HUES48 (cell line): ENCODE results near the gene RTEL1.
"Not testable (repeated sequence)": the region's sequence is repeated elsewhere in the genome, so short reads cannot be mapped to it uniquely, and the experiment has no call there.

Source experiments
- H3K27ac ChIP-seq: one replicate; pipeline ENCODE4 v1.7.0; 2013; ENCODE audit warnings: low read depth, low read length, inconsistent platforms
- H3K27me3 ChIP-seq: 2 replicates; pipeline ENCODE4 v1.6.1; 2013; ENCODE audit warnings: mild to moderate bottlenecking, low read length; ENCODE audit not compliant: control insufficient read depth, insufficient read depth
- H3K36me3 ChIP-seq: 2 replicates; pipeline ENCODE4 v1.6.1; 2013; ENCODE audit warnings: low read length; ENCODE audit not compliant: control insufficient read depth, insufficient read depth
- H3K4me1 ChIP-seq: 2 replicates; pipeline ENCODE4 v1.6.1; 2013; ENCODE audit warnings: mild to moderate bottlenecking, low read length; ENCODE audit not compliant: control insufficient read depth, insufficient read depth
- H3K4me3 ChIP-seq: 2 replicates; pipeline ENCODE4 v1.5.1; 2013; ENCODE audit warnings: mild to moderate bottlenecking, low read depth, low read length
- H3K9ac ChIP-seq: 2 replicates; pipeline ENCODE4 v1.6.1; 2013; ENCODE audit warnings: mild to moderate bottlenecking, low read depth, low read length, moderate library complexity
- H3K9me3 ChIP-seq: 2 replicates; pipeline ENCODE4 v1.6.1; 2013; ENCODE audit warnings: low read length; ENCODE audit not compliant: control insufficient read depth, insufficient read depth

The RTEL1 gene

DNA sequence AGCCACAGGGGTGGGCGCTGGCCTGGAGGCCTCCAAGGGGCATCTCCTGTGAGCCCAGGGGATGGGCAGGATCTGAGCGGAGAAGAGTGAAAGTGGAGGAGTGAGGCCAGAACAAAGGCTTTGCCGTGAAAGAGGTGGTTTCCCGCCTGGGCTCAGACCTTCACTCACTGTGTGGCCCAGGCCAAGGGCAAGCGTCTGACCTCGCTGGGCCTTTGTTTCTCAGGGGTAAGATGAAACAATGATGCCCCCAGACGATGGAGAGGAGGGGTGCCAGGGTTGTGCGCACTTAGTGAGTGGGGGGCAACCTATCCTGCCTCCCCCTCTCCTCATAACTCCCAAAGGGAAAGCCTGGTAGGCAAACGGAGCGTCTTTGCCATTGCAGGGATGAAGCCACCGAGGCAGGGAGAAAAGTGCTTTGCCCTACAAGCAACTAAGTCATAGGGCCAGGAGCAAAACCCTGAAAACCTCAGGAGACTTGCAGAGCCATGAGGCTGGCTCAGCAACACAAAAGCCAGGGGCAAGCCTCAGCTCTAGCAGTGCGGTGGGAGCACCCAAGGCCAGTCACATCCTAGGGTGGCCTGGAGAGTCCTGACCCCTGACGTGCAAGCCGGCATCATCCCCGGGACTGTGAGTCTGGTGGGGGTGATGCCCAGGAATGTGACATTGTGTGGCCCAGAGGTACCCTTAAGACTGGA lies 4.0 kb upstream of the RTEL1 start:
- Histone ChIP-seq H3K4me1 (peaks cover 10% of the 10 kb centered on the region), H3K27me3 (peaks cover 9% of the 10 kb centered on the region; the same call in 1 of the 2 replicates), H3K36me3 (no peaks in the 10 kb centered on the region), H3K27ac (peak overlapping the region; percentile 89), H3K9ac (peak overlapping the region; percentile 56), H3K4me3 (peak overlapping the region; percentile 76), H3K9me3 (no peaks in the 10 kb centered on the region)

DNA sequence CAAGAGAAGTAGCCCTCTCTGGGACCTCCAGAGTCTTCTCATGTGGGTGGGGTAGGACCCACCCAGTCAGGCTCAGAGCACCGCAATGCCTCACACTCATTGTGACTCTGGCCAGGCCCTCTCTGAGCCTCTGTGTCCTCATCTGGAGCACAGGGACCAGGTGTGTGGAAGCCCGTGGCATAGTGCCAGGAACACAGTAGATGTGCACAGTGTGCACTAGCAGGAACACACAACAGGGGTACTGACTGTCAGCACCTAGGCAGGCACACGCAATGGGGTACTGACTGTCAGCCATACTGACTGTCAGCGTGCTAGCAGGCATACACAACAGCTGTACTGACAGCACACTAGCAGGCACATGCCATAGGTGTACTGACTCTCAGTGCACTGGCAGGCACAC lies 2.9 kb upstream of the RTEL1 start:
- Histone ChIP-seq H3K9ac (no peak overlapping the region), H3K27ac (no peak overlapping the region), H3K4me1 (peaks cover 13% of the 10 kb centered on the region), H3K4me3 (no peak overlapping the region), H3K9me3 (no peaks in the 10 kb centered on the region), H3K36me3 (peaks cover 6% of the 10 kb centered on the region), H3K27me3 (peaks cover 9% of the 10 kb centered on the region; the same call in 1 of the 2 replicates)

DNA sequence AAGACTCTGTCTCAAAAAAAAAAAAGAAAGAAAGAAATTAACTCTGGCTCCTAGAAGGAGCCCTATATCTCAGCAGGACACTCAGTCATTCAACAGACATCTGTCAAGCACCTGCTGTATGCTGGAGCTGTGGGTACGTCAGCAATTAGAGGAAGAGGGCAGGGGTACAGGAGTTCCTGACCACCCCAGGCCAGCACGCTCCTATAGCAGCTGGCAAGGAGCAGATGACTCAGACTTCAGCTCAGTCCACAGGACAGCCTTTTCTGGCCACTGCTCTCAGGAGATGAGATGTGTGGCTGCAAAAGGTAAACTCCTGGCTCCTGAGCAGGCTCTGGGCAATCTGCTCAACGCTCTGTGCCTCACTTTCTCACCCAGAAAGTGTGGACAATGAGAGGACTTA lies 1.7 kb upstream of the RTEL1 start:
- H3K4me1 ChIP-seq, result peaks cover 13% of the 10 kb centered on the region
- peaks cover 18% of the 10 kb centered on the region for H3K36me3 ChIP-seq
- H3K9ac ChIP-seq, result no peak overlapping the region
- peaks cover 8% of the 10 kb centered on the region; the same call in 1 of the 2 replicates for H3K27me3 ChIP-seq
- no peak overlapping the region for H3K4me3 ChIP-seq
- H3K27ac ChIP-seq, result no peak overlapping the region
- no peaks in the 10 kb centered on the region for H3K9me3 ChIP-seq

DNA sequence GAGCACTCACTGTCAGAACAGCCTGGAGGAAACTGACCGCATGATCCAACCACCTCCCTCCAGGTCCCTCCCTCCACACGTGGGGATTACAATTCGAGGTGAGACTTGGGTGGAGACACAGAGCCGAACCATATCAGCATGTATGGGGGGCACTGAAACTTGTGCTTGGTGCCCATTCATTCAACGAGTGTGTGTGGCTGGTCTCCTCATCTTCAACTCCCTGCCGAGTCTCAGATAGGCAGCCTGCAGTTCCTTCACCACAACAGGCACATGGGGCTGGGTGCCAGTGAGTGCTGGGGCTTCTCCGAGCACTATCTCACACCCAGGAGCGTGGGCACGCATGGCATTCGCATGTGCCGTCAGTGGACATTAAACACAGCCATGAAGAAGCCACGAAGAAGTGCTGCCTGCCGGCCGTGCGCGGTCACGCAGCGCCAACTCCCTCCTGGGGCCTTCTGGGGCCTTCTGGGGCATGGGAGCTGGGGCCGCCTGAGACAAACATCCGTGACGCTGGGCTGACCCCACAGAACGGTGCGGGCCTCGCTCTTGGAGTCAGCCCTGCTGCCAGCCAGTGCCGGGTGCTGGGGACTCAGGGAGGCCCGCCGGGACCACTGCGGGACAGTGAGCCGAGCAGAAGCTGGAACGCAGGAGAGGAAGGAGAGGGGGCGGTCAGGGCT lies 714 bp upstream of the RTEL1 start:
- peak overlapping the region; percentile 70 for H3K27ac ChIP-seq
- H3K4me3 ChIP-seq, result peak overlapping the region; percentile 95; the same call in 1 of the 2 replicates
- peaks cover 13% of the 10 kb centered on the region for H3K4me1 ChIP-seq
- H3K9me3 ChIP-seq, result no peaks in the 10 kb centered on the region
- peaks cover 28% of the 10 kb centered on the region for H3K36me3 ChIP-seq
- peak overlapping the region; percentile 71 for H3K9ac ChIP-seq
- H3K27me3 ChIP-seq, result no peaks in the 10 kb centered on the region

DNA sequence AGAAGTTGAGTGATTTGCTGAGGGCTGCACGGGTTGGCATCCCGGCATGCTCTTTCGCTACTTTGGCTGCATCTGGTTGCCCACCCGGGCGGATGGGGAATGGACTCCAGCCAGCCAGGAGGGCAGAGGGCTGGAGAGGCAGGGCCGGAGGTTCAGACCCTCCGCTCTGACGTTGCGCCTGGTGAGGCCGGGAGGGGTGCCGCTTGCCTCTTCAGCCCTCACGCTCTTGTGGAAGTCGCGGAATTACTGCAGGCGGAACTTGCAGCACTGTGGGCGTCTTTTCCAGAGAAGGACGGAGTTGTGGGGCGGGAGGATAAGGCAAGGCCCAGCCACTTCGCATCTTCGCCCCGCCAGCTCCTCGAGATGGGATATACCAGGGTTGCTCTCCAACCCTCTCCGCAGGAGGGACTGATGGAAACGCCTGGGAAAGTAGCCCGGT lies 656 bp downstream of the RTEL1 start:
- H3K9ac ChIP-seq, result peak overlapping the region; percentile 71; the same call in 1 of the 2 replicates
- peaks cover 41% of the 10 kb centered on the region for H3K36me3 ChIP-seq
- H3K4me1 ChIP-seq, result peaks cover 13% of the 10 kb centered on the region
- peak overlapping the region; percentile 95 for H3K4me3 ChIP-seq
- no peaks in the 10 kb centered on the region for H3K9me3 ChIP-seq
- H3K27ac ChIP-seq, result peak overlapping the region; percentile 7
- H3K27me3 ChIP-seq, result no peaks in the 10 kb centered on the region

DNA sequence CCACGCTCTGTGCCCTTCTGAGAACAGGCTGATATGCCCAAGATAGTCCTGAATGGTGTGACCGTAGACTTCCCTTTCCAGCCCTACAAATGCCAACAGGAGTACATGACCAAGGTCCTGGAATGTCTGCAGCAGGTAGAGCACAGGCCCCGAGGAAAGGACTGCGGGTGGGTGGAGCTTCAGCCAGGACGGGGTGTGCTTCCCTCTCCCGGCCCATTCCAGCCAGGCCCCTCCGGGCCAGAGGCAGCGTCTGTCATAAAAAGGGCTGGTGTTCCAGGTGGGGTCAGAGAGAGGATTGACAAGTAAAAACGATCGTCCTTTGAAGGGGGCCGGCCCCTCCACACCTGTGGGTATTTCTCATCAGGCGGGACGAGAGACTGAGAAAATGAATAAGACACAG lies 1.3 kb downstream of the RTEL1 start:
- no peaks in the 10 kb centered on the region for H3K27me3 ChIP-seq
- H3K27ac ChIP-seq, result no peak overlapping the region
- peaks cover 46% of the 10 kb centered on the region for H3K36me3 ChIP-seq
- peak overlapping the region; percentile 95 for H3K4me3 ChIP-seq
- no peak overlapping the region for H3K9ac ChIP-seq
- H3K9me3 ChIP-seq, result no peaks in the 10 kb centered on the region
- H3K4me1 ChIP-seq, result peaks cover 9% of the 10 kb centered on the region

DNA sequence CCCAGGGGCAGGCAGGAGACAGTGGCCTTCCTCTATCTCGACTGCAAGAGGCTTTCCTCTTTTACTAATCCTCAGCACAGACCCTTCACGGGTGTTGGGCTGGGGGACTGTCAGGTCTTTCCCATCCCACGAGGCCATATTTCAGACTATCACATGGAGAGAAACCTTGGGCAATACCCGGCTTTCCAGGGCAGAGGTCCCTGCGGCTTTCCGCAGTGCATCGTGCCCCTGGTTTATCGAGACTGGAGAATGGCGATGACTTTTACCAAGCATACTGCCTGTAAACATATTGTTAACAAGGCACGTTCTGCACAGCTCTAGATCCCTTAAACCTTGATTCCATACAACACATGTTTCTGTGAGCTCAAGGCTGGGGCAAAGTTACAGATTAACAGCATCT lies 2.1 kb downstream of the RTEL1 start:
- H3K4me3 ChIP-seq, H3K27me3 ChIP-seq, H3K27ac ChIP-seq, H3K9ac ChIP-seq, H3K9me3 ChIP-seq, H3K4me1 ChIP-seq: not testable (repeated sequence)
- peaks cover 46% of the 10 kb centered on the region for H3K36me3 ChIP-seq

DNA sequence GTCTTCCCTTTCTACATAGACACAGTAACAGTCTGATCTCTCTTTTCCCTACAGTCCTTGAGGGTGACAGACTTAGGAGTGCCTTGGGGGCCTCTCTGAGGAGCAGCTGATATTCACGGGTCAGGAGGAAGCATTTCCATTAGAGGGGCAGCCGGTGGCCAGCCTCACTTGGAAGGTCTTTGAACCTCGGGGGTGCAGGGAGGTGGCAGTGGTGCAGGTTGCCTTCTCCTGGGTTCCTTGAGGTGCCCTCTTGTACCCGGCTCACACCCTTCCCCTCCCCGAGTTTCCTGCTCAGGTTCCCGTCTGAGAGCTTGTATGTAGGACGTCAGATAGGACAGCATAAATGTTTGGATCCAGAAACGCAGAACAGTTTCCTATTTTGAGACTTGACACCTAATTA lies 2.5 kb downstream of the RTEL1 start:
- no peak overlapping the region for H3K9ac ChIP-seq
- no peak overlapping the region for H3K4me3 ChIP-seq
- H3K36me3 ChIP-seq, result peaks cover 47% of the 10 kb centered on the region
- H3K27me3 ChIP-seq, result no peaks in the 10 kb centered on the region
- H3K27ac ChIP-seq, result no peak overlapping the region
- H3K9me3 ChIP-seq, result no peaks in the 10 kb centered on the region
- peaks cover 5% of the 10 kb centered on the region for H3K4me1 ChIP-seq

DNA sequence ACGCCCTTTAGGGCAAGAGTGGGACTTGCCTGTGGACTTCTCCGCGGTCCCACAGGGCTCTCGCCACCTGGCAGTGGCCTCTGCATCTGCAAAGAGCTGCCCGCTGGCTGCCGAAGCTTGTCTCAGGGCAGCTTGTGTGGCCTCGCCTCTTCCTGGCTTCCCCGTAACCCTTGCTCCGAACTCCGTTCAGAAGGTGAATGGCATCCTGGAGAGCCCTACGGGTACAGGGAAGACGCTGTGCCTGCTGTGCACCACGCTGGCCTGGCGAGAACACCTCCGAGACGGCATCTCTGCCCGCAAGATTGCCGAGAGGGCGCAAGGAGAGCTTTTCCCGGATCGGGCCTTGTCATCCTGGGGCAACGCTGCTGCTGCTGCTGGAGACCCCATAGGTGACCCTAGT lies 3.0 kb downstream of the RTEL1 start:
- Histone ChIP-seq H3K36me3 (peaks cover 52% of the 10 kb centered on the region), H3K9ac (no peak overlapping the region), H3K4me1 (peaks cover 5% of the 10 kb centered on the region), H3K9me3 (no peaks in the 10 kb centered on the region), H3K4me3 (no peak overlapping the region), H3K27ac (no peak overlapping the region), H3K27me3 (no peaks in the 10 kb centered on the region)

DNA sequence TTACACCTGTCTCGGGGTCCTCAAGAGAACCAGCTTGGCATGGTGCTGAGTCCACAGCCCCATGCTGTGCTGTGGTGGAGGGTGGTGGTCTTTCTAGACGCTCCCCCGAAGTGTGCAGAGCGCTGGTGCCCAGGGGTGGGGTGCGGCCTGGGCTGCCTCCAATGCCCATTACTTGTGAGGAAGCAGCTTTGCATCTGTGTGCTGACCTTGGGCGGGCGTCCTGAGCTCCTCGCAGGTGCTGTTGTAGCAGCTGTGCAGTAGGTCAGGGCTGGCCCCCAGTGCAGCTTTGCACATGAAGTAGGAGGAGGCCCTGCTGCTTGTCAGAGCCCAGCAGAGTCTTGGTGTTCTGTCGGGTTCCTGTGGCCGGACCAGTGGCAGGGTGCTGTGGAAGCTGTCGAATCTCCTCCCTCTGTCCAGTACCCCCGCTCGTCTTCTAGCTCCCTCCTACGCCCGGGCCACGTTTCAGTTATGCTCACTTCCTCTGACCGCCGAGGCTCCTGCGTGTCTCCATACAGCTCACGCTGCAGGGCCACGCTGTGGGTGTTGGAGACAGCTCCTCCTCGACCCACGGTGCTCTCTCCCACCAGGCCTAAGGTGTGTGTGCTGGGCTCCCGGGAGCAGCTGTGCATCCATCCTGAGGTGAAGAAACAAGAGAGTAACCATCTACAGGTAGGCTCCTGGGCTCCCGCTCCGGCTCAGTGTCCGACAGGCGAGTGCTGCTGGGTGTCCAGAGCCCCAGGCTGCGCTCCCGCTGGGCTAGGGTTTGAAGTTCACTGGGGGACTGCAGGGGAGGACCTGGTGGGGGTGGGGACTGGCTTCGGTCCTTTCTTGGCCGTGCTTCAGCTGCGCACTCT lies 4.1 kb downstream of the RTEL1 start:
- H3K36me3 ChIP-seq, result peaks cover 59% of the 10 kb centered on the region
- no peaks in the 10 kb centered on the region for H3K27me3 ChIP-seq
- H3K9me3 ChIP-seq, result no peaks in the 10 kb centered on the region
- H3K4me1 ChIP-seq, result peaks cover 5% of the 10 kb centered on the region
- H3K9ac ChIP-seq, result no peak overlapping the region
- no peak overlapping the region for H3K27ac ChIP-seq
- H3K4me3 ChIP-seq, result no peak overlapping the region

DNA sequence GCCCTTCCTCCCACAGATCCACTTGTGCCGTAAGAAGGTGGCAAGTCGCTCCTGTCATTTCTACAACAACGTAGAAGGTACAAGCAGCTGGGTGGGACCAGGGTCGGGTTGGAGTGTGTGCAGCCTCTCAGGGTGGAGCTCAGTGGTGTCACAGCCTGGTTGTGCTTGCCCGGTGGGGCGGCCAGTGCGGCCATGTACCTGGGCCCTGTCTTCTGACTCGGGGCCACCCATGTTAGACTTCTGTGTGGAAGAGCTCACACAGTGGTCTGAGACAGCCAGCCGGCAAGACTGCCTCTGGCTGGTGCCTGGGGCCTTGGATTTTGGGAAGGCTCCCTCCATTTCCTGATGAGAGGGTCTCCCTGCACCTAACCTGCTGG lies 4.7 kb downstream of the RTEL1 start:
- Histone ChIP-seq H3K4me3 (no peak overlapping the region), H3K36me3 (peaks cover 65% of the 10 kb centered on the region), H3K9ac (no peak overlapping the region)

More for the DNA sequence above, 4.7 kb downstream of the RTEL1 start:
- no peak overlapping the region for H3K27ac ChIP-seq
- H3K27me3 ChIP-seq, result no peaks in the 10 kb centered on the region
- H3K9me3 ChIP-seq, result no peaks in the 10 kb centered on the region
- H3K4me1 ChIP-seq, result peaks cover 5% of the 10 kb centered on the region
